ENCODE results near the gene SLC39A9. TPM values are rescaled to one million over a fixed set of nuclear protein-coding genes. Genes with fewer than 3 reads are reported as not detected.

The SLC39A9 gene
- total RNA-seq, 1 experiment from 2014 or later: 44.1 TPM

DNA sequence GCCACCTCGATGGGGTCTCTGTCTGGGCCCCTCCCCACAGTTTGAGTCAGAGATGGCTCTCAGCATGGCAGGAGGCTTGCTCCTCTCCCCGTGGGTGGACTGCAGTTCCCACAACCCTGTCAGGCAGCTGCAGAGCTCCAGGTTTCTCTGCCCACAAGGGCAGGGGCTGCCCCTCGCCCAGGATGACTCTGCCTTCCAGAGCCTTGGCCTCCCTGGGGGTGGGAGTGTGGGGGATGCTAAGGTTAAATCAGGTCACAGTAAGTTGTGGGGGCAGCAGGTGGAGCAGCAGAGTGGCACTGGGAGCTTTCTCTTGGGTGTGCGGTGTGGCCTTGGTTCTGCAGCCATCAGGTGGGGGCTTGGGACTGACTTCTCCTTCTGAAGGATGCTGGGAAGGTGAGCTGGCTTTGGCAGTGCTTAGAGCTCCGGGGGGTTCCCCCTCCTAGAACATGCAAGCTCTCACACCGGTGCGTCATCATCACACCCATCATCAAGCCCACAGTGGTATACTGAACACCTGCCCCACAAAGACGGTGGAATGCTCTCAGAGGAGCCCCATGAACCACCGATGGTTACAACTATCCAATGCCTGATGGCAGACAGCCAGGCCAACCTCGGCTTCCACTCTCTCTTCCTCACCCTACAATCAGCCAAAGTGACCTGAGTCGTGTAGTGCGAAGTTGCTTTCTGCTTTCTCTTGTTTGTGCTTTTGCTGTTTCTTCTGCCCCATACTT lies 40.1 kb upstream of the SLC39A9 start:
- ChIA-PET POLR2A (no interaction called here), CTCF (interaction anchor here (0.8 to 2.4 kb wide), 5 partner anchors 11 to 115 kb away, joined by 3 to 20 read pairs (median 4); partner anchors contain the start of gene GALNT16)
- no peak for DNase-seq (ENCODE audit: low spot score)
- H3K27ac Mint-ChIP-seq: no peak overlapping the region
- H3K36me3 Mint-ChIP-seq: no peaks in the 10 kb centered on the region
- no peak for ATAC-seq
- TF ChIP-seq, protein P1, sequence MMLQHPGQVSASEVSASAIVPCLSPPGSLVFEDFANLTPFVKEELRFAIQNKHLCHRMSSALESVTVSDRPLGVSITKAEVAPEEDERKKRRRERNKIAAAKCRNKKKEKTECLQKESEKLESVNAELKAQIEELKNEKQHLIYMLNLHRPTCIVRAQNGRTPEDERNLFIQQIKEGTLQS (CRISPR knock-in tag; conservative IDR thresholded peaks at IDR 0.05): no peak
- TF ChIP-seq CREM (CRISPR knock-in tag; IDR thresholded peaks at IDR 0.05) (no peak), ESRRA (CRISPR knock-in tag; IDR thresholded peaks at IDR 0.05; ENCODE audit: borderline replicate concordance) (no peak)
- TF ChIP-seq, protein P2, sequence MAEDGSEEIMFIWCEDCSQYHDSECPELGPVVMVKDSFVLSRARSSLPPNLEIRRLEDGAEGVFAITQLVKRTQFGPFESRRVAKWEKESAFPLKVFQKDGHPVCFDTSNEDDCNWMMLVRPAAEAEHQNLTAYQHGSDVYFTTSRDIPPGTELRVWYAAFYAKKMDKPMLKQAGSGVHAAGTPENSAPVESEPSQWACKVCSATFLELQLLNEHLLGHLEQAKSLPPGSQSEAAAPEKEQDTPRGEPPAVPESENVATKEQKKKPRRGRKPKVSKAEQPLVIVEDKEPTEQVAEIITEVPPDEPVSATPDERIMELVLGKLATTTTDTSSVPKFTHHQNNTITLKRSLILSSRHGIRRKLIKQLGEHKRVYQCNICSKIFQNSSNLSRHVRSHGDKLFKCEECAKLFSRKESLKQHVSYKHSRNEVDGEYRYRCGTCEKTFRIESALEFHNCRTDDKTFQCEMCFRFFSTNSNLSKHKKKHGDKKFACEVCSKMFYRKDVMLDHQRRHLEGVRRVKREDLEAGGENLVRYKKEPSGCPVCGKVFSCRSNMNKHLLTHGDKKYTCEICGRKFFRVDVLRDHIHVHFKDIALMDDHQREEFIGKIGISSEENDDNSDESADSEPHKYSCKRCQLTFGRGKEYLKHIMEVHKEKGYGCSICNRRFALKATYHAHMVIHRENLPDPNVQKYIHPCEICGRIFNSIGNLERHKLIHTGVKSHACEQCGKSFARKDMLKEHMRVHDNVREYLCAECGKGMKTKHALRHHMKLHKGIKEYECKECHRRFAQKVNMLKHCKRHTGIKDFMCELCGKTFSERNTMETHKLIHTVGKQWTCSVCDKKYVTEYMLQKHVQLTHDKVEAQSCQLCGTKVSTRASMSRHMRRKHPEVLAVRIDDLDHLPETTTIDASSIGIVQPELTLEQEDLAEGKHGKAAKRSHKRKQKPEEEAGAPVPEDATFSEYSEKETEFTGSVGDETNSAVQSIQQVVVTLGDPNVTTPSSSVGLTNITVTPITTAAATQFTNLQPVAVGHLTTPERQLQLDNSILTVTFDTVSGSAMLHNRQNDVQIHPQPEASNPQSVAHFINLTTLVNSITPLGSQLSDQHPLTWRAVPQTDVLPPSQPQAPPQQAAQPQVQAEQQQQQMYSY (CRISPR knock-in tag; IDR thresholded peaks at IDR 0.05): no peak
- TF ChIP-seq, protein P3, sequence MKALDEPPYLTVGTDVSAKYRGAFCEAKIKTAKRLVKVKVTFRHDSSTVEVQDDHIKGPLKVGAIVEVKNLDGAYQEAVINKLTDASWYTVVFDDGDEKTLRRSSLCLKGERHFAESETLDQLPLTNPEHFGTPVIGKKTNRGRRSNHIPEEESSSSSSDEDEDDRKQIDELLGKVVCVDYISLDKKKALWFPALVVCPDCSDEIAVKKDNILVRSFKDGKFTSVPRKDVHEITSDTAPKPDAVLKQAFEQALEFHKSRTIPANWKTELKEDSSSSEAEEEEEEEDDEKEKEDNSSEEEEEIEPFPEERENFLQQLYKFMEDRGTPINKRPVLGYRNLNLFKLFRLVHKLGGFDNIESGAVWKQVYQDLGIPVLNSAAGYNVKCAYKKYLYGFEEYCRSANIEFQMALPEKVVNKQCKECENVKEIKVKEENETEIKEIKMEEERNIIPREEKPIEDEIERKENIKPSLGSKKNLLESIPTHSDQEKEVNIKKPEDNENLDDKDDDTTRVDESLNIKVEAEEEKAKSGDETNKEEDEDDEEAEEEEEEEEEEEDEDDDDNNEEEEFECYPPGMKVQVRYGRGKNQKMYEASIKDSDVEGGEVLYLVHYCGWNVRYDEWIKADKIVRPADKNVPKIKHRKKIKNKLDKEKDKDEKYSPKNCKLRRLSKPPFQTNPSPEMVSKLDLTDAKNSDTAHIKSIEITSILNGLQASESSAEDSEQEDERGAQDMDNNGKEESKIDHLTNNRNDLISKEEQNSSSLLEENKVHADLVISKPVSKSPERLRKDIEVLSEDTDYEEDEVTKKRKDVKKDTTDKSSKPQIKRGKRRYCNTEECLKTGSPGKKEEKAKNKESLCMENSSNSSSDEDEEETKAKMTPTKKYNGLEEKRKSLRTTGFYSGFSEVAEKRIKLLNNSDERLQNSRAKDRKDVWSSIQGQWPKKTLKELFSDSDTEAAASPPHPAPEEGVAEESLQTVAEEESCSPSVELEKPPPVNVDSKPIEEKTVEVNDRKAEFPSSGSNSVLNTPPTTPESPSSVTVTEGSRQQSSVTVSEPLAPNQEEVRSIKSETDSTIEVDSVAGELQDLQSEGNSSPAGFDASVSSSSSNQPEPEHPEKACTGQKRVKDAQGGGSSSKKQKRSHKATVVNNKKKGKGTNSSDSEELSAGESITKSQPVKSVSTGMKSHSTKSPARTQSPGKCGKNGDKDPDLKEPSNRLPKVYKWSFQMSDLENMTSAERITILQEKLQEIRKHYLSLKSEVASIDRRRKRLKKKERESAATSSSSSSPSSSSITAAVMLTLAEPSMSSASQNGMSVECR (CRISPR knock-in tag; IDR thresholded peaks at IDR 0.05; ENCODE audit: borderline replicate concordance): no peak
- H3K27me3 Mint-ChIP-seq (ENCODE audit: low read depth): no peaks in the 10 kb centered on the region
- no peaks in the 10 kb centered on the region for H3K4me1 Mint-ChIP-seq
- no peaks in the 10 kb centered on the region for H3K9me3 Mint-ChIP-seq
- H3K4me3 Mint-ChIP-seq: no peak overlapping the region

DNA sequence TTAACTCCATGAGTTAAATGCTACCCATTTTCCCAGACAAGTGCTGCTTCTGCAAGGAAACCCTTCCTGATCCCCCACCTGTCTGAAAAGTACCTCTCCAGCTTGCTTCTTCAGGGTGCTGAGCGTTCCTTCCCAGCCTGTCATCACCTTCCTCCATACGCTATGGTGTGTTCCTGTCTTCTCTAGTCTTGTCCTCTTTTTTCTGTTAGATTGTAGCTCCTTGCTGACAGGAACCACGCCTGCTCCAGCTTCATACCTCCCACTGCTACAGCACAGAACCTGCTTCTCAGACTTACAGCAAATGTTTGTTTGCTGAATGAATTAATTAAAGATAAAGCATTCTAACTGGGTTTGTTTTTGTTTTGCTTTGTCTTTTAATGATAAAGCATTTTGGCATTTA lies 39.5 kb upstream of the SLC39A9 start:
- DNase-seq (ENCODE audit: low spot score): no peak
- POLR2A ChIA-PET: no interaction called here
- CTCF ChIA-PET: interaction anchor here (0.8 to 1.6 kb wide), 3 partner anchors 12 to 116 kb away, joined by 3 to 7 read pairs (median 4); partner anchors contain the start of gene GALNT16
- TF ChIP-seq, protein P4, sequence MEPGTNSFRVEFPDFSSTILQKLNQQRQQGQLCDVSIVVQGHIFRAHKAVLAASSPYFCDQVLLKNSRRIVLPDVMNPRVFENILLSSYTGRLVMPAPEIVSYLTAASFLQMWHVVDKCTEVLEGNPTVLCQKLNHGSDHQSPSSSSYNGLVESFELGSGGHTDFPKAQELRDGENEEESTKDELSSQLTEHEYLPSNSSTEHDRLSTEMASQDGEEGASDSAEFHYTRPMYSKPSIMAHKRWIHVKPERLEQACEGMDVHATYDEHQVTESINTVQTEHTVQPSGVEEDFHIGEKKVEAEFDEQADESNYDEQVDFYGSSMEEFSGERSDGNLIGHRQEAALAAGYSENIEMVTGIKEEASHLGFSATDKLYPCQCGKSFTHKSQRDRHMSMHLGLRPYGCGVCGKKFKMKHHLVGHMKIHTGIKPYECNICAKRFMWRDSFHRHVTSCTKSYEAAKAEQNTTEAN (CRISPR knock-in tag; IDR thresholded peaks at IDR 0.05): no peak
- TF ChIP-seq, protein P5, sequence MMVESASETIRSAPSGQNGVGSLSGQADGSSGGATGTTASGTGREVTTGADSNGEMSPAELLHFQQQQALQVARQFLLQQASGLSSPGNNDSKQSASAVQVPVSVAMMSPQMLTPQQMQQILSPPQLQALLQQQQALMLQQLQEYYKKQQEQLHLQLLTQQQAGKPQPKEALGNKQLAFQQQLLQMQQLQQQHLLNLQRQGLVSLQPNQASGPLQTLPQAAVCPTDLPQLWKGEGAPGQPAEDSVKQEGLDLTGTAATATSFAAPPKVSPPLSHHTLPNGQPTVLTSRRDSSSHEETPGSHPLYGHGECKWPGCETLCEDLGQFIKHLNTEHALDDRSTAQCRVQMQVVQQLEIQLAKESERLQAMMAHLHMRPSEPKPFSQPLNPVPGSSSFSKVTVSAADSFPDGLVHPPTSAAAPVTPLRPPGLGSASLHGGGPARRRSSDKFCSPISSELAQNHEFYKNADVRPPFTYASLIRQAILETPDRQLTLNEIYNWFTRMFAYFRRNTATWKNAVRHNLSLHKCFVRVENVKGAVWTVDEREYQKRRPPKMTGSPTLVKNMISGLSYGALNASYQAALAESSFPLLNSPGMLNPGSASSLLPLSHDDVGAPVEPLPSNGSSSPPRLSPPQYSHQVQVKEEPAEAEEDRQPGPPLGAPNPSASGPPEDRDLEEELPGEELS (CRISPR knock-in tag; IDR thresholded peaks at IDR 0.05): no peak
- TF ChIP-seq, protein P6, sequence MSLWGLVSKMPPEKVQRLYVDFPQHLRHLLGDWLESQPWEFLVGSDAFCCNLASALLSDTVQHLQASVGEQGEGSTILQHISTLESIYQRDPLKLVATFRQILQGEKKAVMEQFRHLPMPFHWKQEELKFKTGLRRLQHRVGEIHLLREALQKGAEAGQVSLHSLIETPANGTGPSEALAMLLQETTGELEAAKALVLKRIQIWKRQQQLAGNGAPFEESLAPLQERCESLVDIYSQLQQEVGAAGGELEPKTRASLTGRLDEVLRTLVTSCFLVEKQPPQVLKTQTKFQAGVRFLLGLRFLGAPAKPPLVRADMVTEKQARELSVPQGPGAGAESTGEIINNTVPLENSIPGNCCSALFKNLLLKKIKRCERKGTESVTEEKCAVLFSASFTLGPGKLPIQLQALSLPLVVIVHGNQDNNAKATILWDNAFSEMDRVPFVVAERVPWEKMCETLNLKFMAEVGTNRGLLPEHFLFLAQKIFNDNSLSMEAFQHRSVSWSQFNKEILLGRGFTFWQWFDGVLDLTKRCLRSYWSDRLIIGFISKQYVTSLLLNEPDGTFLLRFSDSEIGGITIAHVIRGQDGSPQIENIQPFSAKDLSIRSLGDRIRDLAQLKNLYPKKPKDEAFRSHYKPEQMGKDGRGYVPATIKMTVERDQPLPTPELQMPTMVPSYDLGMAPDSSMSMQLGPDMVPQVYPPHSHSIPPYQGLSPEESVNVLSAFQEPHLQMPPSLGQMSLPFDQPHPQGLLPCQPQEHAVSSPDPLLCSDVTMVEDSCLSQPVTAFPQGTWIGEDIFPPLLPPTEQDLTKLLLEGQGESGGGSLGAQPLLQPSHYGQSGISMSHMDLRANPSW (CRISPR knock-in tag; conservative IDR thresholded peaks at IDR 0.05; ENCODE audit: low read depth): no peak
- TF ChIP-seq SP1 (CRISPR knock-in tag; conservative IDR thresholded peaks at IDR 0.05): no peak
- no peak for TF ChIP-seq ZNF396 (CRISPR knock-in tag; IDR thresholded peaks at IDR 0.05; ENCODE audit: borderline replicate concordance)
- TF ChIP-seq, protein P7, sequence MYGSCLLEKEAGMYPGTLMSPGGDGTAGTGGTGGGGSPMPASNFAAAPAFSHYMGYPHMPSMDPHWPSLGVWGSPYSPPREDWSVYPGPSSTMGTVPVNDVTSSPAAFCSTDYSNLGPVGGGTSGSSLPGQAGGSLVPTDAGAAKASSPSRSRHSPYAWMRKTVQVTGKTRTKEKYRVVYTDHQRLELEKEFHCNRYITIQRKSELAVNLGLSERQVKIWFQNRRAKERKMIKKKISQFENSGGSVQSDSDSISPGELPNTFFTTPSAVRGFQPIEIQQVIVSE (CRISPR knock-in tag; IDR thresholded peaks at IDR 0.05; ENCODE audit: borderline replicate concordance): no peak
- TF ChIP-seq FOXP1 (CRISPR knock-in tag; IDR thresholded peaks at IDR 0.05; ENCODE audit: borderline replicate concordance): no peak
- no peak for TF ChIP-seq ETV6 (CRISPR knock-in tag; IDR thresholded peaks at IDR 0.05)
- TF ChIP-seq, protein P8, sequence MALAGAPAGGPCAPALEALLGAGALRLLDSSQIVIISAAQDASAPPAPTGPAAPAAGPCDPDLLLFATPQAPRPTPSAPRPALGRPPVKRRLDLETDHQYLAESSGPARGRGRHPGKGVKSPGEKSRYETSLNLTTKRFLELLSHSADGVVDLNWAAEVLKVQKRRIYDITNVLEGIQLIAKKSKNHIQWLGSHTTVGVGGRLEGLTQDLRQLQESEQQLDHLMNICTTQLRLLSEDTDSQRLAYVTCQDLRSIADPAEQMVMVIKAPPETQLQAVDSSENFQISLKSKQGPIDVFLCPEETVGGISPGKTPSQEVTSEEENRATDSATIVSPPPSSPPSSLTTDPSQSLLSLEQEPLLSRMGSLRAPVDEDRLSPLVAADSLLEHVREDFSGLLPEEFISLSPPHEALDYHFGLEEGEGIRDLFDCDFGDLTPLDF (CRISPR knock-in tag; IDR thresholded peaks at IDR 0.05): no peak
- no peak for TF ChIP-seq ESRRA (CRISPR knock-in tag; IDR thresholded peaks at IDR 0.05; ENCODE audit: borderline replicate concordance)

More for the DNA sequence above, 39.5 kb upstream of the SLC39A9 start:
- ATAC-seq: no peak
- Mint-ChIP-seq H3K36me3 (no peaks in the 10 kb centered on the region), H3K27me3 (ENCODE audit: low read depth) (no peaks in the 10 kb centered on the region), H3K27ac (no peak overlapping the region), H3K9me3 (no peaks in the 10 kb centered on the region), H3K4me3 (no peak overlapping the region), H3K4me1 (no peaks in the 10 kb centered on the region)
